Measurements from ENCODE around the gene UQCRFS1. TPM values are rescaled to one million over a fixed set of nuclear protein-coding genes. Genes with fewer than 3 reads are reported as not detected.
"Not testable (repeated sequence)": the region's sequence is repeated elsewhere in the genome, so short reads cannot be mapped to it uniquely, and the experiment has no call there.

The UQCRFS1 gene
- polyA plus RNA-seq, 6 donors from 2014 or later: 58.2 to 93.1 (median 69.1) TPM

DNA sequence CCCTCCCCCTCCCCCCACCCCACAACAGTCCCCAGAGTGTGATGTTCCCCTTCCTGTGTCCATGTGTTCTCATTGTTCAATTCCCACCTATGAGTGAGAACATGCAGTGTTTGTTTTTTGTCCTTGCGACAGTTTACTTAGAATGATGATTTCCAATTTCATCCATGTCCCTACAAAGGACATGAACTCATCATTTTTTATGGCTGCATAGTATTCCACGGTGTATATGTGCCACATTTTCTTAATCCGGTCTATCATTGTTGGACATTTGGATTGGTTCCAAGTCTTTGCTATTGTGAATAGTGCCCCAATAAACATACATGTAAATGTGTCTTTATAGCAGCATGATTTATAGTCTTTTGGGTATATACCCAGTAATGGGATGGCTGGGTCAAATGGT, 2.4 kb downstream of the UQCRFS1 start:
- peak overlapping the region in 2 of 6 donors; percentile 38 to 53 for H3K27ac Mint-ChIP-seq
- ATAC-seq (ENCODE audit: low read depth in 2 of 2); H3K9me3 Mint-ChIP-seq; H3K27me3 Mint-ChIP-seq; DNase-seq: not testable (repeated sequence)
- H3K4me1 Mint-ChIP-seq: peaks cover 30 to 51% (median 37%) of the 10 kb centered on the region in 3 donors
- H3K4me3 Mint-ChIP-seq: peak overlapping the region in 5 of 8 donors; percentile 24 to 94 (median 40)
- H3K36me3 Mint-ChIP-seq: peaks cover 13 to 18% of the 10 kb centered on the region in 2 donors

DNA sequence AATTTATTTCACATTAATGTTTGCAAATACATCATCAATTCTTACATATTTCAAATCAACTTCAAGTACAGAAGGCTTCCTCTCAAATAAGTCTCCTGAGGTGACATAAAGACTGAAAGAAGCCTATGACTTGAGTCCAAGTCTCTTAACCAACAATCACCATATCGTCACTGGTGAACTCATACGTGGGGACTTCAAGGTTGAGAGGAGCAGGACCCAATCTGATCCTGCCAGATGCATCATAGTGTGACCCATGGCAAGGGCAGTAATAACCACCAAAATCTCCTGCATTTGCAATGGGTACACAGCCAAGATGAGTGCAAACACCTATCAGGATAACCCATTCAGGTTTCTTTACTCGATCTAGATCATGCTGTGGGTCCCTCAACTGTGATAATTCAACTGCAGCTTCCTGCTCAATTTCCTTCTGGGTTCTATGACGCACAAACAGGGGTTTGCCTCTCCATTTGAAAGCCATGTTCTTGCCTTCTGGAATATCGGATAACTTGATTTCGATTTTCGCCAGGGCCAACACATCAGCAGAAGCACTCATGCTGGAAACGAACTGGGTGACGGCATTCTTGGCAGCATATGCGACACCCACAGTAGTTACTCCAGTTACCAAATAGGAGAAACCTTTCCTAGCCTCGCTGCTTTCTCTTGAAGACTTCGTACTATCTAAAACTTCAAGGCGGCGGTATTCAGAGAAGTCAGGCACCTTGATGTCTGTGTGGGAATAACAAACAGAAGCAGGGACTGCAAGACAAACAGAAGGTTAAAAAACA, 5.4 kb downstream of the UQCRFS1 start:
- H3K9me3 Mint-ChIP-seq; ATAC-seq (ENCODE audit: low read depth in 2 of 2); DNase-seq; H3K27me3 Mint-ChIP-seq: not testable (repeated sequence)
- Mint-ChIP-seq H3K36me3 (peaks cover 13 to 18% of the 10 kb centered on the region in 2 donors), H3K27ac (peak overlapping the region in 1 of 6 donors; percentile 15), H3K4me1 (peaks cover 38 to 46% (median 41%) of the 10 kb centered on the region in 3 donors), H3K4me3 (peak overlapping the region in 1 of 8 donors; percentile 53)

DNA sequence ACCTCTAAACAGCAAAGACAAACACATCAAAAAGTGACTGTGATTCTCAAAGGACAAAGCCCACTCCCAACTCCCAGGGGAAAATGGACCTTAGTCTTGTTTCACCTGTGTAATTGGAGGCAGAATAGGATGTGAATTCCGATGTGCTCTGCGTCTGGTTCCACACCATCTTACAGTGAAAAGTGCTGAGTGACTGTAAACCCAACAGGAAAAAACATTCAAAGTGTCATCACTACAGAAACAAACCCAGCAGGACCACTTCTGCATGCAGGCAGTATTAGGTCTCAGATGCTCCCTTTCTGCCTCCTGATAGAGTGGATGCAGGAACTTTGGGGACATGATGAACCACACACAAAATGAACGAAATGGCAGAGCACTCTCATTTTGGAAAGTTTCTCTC, 6.5 kb downstream of the UQCRFS1 start:
- DNase-seq: no peak
- no peak for ATAC-seq (ENCODE audit: low read depth in 2 of 2)
- no peaks in the 10 kb centered on the region for H3K27me3 Mint-ChIP-seq
- H3K4me1 Mint-ChIP-seq: peaks cover 28 to 36% (median 31%) of the 10 kb centered on the region in 3 donors
- peak overlapping the region in 1 of 6 donors; percentile 87 for H3K27ac Mint-ChIP-seq
- peaks cover 0 to 4% (median 4%) of the 10 kb centered on the region in 7 donors for H3K9me3 Mint-ChIP-seq
- peaks cover 11 to 16% of the 10 kb centered on the region in 2 donors for H3K36me3 Mint-ChIP-seq
- peak overlapping the region in 1 of 8 donors; percentile 9 for H3K4me3 Mint-ChIP-seq

DNA sequence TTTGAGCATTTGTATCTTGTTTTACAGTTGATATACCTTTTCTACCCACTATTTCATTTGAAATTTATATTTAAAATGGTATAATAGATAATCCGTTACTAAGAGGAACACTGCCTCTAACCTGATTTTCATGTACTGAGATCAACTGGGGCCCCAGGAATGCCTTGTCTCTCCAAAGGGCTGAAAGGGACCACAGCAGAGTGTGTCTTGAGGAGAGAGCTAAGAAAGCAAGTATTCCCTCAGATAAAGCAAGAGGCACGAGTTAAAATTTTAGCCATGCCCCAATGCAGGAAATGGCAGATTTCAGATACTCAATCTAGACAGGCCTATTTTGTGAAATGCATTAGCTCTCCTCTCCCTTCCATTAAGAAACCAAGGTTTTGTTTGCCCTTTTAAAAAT, 10.7 kb downstream of the UQCRFS1 start:
- Mint-ChIP-seq H3K4me1 (peaks cover 8 to 18% (median 8%) of the 10 kb centered on the region in 3 donors), H3K27ac (no peak overlapping the region), H3K36me3 (peaks cover 6 to 15% of the 10 kb centered on the region in 2 donors), H3K9me3 (peaks cover 3 to 17% (median 13%) of the 10 kb centered on the region in 7 donors), H3K27me3 (no peaks in the 10 kb centered on the region), H3K4me3 (no peak overlapping the region)
- ATAC-seq (ENCODE audit: low read depth in 2 of 2) (no peak), DNase-seq (no peak)

DNA sequence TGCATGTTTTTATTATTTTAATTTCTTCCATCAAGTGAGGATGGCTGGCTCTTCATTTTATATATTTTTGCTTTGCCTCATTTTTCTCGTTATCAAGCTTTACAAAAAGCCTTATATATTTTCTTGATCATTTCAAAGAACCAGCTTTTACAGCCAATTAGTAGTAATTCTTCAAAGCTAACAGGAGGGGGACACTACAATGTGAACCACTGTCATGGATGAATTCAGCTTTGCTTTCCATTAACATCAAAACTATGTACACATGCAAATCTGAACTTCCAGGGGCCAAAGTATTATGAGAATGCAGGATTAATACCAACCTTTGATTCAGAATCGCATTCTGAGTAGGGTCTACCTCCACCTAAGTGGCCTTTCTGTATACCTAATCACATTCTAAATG, 11.1 kb downstream of the UQCRFS1 start:
- Mint-ChIP-seq H3K36me3 (peaks cover 6 to 15% of the 10 kb centered on the region in 2 donors), H3K4me3 (no peak overlapping the region), H3K9me3 (peaks cover 4 to 21% (median 16%) of the 10 kb centered on the region in 7 donors), H3K4me1 (peaks cover 8 to 18% (median 8%) of the 10 kb centered on the region in 3 donors), H3K27ac (no peak overlapping the region), H3K27me3 (no peaks in the 10 kb centered on the region)
- ATAC-seq (ENCODE audit: low read depth in 2 of 2) (no peak), DNase-seq (no peak)

DNA sequence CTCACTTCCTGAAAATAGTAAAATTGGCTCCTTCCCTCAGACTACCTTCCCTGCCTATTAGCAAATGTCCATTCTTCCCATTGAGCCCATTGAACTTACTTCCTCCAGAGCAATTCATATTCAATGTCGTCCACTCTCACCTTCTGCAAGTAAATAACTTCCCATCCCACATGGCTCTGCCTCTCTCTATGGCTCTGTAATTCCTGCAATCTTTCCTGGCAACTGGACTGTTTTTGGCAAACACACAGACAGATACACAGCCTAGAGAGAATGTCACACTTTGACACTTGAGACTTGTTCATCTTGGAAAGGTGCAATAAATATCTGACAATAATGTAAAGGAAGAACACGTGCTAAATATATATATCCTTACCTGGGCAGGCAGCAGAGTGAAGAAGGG, 18.3 kb downstream of the UQCRFS1 start:
- Mint-ChIP-seq H3K4me3 (no peak overlapping the region), H3K27ac (peak overlapping the region in 1 of 6 donors; percentile 23), H3K27me3 (peaks cover 0 to 1% (median 0%) of the 10 kb centered on the region in 3 donors), H3K36me3 (peaks cover 0 to 5% of the 10 kb centered on the region in 2 donors), H3K9me3 (peaks cover 3 to 20% (median 17%) of the 10 kb centered on the region in 7 donors), H3K4me1 (no peaks in the 10 kb centered on the region)
- ATAC-seq (ENCODE audit: low read depth in 2 of 2) (no peak), DNase-seq (no peak)

DNA sequence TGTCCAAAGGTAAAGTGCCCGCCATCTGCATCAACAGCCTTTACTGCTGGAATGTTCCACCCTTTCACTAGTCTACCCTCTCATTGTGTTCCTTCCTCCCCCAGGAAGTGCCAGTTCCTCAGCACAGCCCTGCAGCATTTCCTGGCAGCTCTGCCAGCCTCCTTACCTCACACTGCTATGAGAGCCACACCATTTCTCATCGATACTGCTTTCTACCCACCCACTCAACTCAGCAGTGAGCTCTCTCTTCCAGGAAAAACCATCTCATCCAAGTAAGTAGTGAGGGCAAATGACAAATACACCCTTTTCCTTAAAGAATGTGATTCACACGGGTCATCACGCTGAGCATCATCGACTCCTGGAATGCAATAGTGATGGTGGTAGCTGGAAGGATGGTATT, 19.8 kb downstream of the UQCRFS1 start:
- ATAC-seq (ENCODE audit: low read depth in 2 of 2) (no peak), DNase-seq (no peak)
- H3K4me3 Mint-ChIP-seq: no peak overlapping the region
- H3K4me1 Mint-ChIP-seq: no peaks in the 10 kb centered on the region
- H3K9me3 Mint-ChIP-seq: peaks cover 2 to 11% (median 6%) of the 10 kb centered on the region in 7 donors
- H3K27me3 Mint-ChIP-seq: peaks cover 0 to 8% (median 0%) of the 10 kb centered on the region in 3 donors
- no peak overlapping the region for H3K27ac Mint-ChIP-seq
- H3K36me3 Mint-ChIP-seq: no peaks in the 10 kb centered on the region

DNA sequence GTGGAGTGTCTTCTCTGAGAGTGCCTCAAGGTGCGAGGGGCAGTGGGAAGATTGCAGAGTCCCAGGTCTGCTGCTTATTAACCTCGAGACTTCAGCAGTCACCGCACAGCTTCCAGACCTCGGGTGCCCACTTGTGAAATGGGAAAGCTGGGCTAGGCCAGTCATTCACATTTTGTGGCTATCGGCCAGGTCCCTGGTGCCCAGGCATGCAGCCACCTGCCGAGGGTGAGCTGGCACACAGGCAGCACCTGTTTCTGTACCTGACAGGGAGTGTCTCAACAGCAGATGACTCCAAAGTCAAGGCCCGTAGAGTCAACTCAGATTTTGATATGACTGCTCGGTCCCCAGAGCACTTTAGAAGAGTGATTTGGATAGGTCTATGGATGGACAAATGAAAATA, 21.9 kb downstream of the UQCRFS1 start:
- DNase-seq (no peak), ATAC-seq (ENCODE audit: low read depth in 2 of 2) (no peak)
- H3K27me3 Mint-ChIP-seq: peaks cover 0 to 8% (median 0%) of the 10 kb centered on the region in 3 donors
- H3K27ac Mint-ChIP-seq: no peak overlapping the region
- H3K36me3 Mint-ChIP-seq: no peaks in the 10 kb centered on the region
- H3K9me3 Mint-ChIP-seq: no peaks in the 10 kb centered on the region
- no peaks in the 10 kb centered on the region for H3K4me1 Mint-ChIP-seq
- no peak overlapping the region for H3K4me3 Mint-ChIP-seq

DNA sequence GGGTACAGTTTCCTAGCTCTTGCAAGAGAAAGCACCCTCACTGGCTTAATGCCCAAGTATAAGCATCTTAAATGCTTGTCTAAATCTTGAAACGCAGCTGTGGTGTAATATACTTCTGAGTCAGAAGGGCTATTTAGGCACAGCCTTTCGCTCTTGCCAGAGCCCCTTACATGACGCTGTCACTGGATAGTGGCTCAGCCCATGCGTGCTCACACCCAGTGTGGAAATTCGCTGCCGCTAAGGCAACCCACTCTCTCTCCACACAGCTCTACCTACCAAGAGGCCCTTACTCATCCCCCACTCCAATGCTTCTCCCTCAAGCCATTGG, 24.0 kb downstream of the UQCRFS1 start:
- Mint-ChIP-seq H3K27ac (no peak overlapping the region), H3K27me3 (peaks cover 0 to 9% (median 8%) of the 10 kb centered on the region in 3 donors), H3K36me3 (no peaks in the 10 kb centered on the region), H3K4me3 (no peak overlapping the region), H3K9me3 (no peaks in the 10 kb centered on the region), H3K4me1 (no peaks in the 10 kb centered on the region)
- ATAC-seq (ENCODE audit: low read depth in 2 of 2) (no peak), DNase-seq (no peak)

DNA sequence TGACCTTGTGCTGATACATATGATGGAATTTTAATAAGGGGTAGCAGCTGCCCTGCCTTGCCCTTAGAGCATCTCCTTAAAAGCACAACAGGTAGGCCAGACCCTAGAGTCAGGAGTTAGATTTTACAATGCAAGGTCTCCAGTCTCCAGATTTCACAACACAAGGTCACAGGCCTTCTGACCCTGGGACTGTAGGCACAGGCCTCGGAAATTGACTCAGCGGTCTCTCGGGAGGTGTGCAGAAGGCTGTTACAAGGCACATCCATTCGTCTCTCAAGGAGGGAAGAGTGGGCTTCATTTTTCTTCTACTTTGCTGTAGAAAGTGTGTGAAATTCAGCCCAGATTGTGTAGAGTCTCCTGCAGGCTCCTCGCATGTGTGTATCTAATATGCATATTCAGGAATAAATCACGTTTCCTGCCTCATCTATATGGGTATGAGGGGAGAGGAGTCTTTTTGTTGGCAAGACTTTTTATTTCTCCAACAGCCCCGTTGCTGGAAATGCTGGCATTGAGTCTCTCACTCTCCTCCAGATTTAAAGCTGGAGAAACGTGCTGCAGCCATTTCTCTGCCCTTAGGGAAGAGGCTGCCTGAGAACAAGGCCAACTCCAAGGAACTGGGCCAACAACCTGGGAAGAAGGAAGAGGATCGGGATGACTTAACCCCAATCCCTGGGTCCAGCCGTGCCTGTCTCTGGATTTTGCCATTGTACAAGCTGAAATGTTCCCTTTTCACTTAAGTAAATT, 24.5 kb downstream of the UQCRFS1 start:
- ATAC-seq (ENCODE audit: low read depth in 2 of 2): no peak
- Mint-ChIP-seq H3K36me3 (no peaks in the 10 kb centered on the region), H3K4me1 (no peaks in the 10 kb centered on the region), H3K4me3 (no peak overlapping the region), H3K27me3 (peaks cover 0 to 9% (median 8%) of the 10 kb centered on the region in 3 donors), H3K27ac (no peak overlapping the region), H3K9me3 (no peaks in the 10 kb centered on the region)
- no peak for DNase-seq

DNA sequence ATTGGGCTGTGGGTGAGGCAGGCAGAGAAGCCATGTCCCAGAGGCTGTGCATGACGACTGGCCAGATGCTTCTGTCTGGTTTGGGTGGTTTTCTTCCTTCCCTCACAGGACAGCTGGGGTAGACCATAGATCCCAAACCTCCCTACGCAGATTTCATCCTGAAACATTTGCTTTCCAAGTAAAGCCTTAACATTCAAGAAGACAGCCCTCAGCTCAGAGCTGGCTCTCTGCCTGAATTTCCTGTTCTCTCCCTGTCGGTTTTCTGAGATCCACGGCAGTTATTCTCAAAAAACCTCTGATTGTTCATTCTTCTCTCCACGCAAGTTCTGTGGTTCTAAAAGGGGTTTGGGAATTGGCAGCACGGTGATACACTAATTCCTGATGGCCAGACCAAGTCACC, 25.3 kb downstream of the UQCRFS1 start:
- H3K9me3 Mint-ChIP-seq: peaks cover 0 to 4% (median 0%) of the 10 kb centered on the region in 7 donors
- ATAC-seq (ENCODE audit: low read depth in 2 of 2) (no peak), DNase-seq (no peak)
- no peaks in the 10 kb centered on the region for H3K4me1 Mint-ChIP-seq
- peaks cover 0 to 9% (median 8%) of the 10 kb centered on the region in 3 donors for H3K27me3 Mint-ChIP-seq
- no peak overlapping the region for H3K4me3 Mint-ChIP-seq
- peak overlapping the region in 1 of 6 donors; percentile 6 for H3K27ac Mint-ChIP-seq
- no peaks in the 10 kb centered on the region for H3K36me3 Mint-ChIP-seq

DNA sequence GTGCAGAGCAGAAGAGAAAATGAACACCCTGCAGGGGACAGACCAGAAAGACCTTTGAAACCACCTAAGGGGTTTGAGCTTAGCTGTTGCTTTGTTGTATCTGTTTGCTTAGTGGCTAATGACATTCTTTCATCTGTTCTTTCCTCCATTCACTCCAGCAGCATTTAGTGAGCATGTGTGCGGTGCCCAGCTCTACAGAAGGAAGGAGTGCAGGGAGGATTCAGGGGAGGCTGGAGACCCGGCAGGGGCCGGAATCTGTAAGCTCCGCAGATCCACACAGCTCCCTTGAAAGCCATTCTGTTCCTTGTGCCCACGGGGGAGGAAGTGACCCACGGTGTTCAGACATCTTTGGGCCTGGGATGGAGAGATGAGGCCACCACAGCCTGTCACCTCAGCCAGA, 27.5 kb downstream of the UQCRFS1 start:
- Mint-ChIP-seq H3K36me3 (no peaks in the 10 kb centered on the region), H3K27ac (no peak overlapping the region), H3K27me3 (peaks cover 0 to 9% (median 8%) of the 10 kb centered on the region in 3 donors), H3K4me1 (no peaks in the 10 kb centered on the region), H3K9me3 (peaks cover 0 to 6% (median 0%) of the 10 kb centered on the region in 7 donors), H3K4me3 (no peak overlapping the region)
- ATAC-seq (ENCODE audit: low read depth in 2 of 2) (no peak), DNase-seq (no peak)

DNA sequence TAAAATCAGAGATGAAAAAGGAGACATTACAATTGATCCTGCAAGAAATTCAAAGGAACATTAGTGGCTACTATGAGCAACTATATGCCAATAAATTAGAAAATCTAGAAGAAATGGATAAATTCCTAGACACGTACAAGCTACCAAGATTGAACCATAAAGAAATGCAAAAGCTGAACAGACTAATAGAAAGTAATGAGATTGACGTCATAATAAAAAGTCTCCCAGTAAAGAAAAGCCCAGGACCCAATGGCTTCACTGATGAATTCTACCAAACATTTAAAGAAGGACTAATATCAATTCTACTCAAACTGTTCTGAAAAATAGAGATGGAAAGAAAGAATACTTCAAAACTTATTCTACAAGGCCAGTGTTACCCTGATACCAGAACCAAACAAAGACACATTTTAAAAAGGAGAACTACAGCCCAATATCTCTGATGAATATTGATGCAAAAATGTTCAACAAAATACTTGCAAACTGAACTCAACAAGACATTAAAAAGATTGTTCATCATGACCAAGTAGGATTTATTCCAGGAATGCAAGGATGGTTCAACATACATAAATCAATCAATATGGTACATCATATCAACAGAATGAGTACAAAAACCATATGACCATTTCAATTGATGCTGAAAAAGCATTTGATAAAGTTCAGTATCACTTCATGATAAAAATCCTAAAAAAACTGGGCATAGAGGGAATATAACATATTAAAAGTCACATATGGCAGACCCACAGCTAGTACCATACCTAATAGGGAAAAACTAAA, 35.8 kb downstream of the UQCRFS1 start:
- no peak for DNase-seq
- Mint-ChIP-seq H3K36me3 (peaks cover 21 to 24% of the 10 kb centered on the region in 2 donors), H3K4me1 (no peaks in the 10 kb centered on the region), H3K4me3 (no peak overlapping the region), H3K27me3 (no peaks in the 10 kb centered on the region), H3K27ac (no peak overlapping the region), H3K9me3 (peaks cover 32 to 74% (median 62%) of the 10 kb centered on the region in 7 donors)
- ATAC-seq (ENCODE audit: low read depth in 2 of 2): no peak

Measured in naive B cell (primary cell).